ENCODE results near the gene CEP85. TPM values are rescaled to one million over a fixed set of nuclear protein-coding genes. Genes with fewer than 3 reads are reported as not detected.

The CEP85 gene
- polyA plus RNA-seq, 3 donors: 8.2 to 32.5 (median 10.9) TPM

DNA sequence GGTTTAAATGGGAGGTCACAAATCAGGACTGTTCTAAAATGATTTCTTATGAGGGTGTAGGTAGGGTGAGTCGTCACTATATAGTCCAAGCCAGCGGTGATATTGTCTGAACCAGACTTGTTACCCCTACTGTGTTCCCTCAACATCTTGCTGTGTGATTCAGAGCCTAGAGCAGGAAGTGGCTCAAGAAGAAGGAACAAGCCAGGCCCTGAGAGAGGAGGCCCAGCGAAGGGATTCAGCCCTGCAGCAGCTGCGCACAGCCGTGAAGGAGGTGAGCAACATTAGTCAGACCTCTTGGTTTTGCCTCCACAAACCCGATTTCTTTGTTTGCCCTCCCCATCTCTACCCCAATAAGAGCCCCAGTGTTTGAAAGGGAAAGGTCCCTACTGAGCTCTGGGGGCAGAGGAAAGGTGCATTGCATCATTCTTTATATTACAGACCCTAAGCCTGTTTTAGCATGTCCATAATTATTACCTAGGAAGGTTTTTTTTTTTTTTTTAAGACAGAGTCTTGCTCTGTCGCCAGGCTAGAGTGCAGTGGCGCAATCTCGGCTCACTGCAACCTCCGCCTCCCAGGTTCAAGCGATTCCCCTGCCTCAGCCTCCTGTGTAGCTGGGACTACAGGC lies 40.9 kb downstream of the CEP85 start:
- Mint-ChIP-seq H3K9me3 (peaks cover 0 to 2% (median 0%) of the 10 kb centered on the region in 7 donors), H3K27me3 (ENCODE audit: low read depth in 3 of 3) (peaks cover 0 to 2% (median 0%) of the 10 kb centered on the region in 3 donors), H3K4me3 (peak overlapping the region; percentile 53 to 81), H3K27ac (peak overlapping the region; percentile 96 to 100 (median 99)), H3K4me1 (peaks cover 60% of the 10 kb centered on the region), H3K36me3 (peaks cover 45 to 63% of the 10 kb centered on the region in 2 donors)
- intact Hi-C loops (cut with micrococcal nuclease): loop anchor here in 1 of 2 donors (1.0 to 2.0 kb wide), 3 partner anchors 14 to 44 kb away; partner anchors contain the start of gene CEP85
- H3K4me2 ChIP-seq (replicated peaks; ENCODE audit: extremely low read depth, low read length, poor library complexity, severe bottlenecking): peak overlapping the region; percentile 54
- peaks cover 58 to 59% of the 10 kb centered on the region in 2 donors for H3K4me1 ChIP-seq (ENCODE audit: control insufficient read depth in 1 of 2, insufficient read depth in 2 of 2, low read length in 2 of 2)
- 0% methylated on average over 1 of the region's 11 CpGs for WGBS (ENCODE audit: insufficient coverage)
- peak overlapping the region; percentile 67 for H3K9ac ChIP-seq (ENCODE audit: insufficient read depth, low read length, poor library complexity, severe bottlenecking)
- peak; percentile 92 to 95 (median 94) for DNase-seq
- no peaks in the 10 kb centered on the region for H3K27me3 ChIP-seq (ENCODE audit: control insufficient read depth in 2 of 2, insufficient read depth in 2 of 2, low read length in 2 of 2)
- H3K36me3 ChIP-seq (replicated peaks in 1 of 2; ENCODE audit: control insufficient read depth in 1 of 2, insufficient read depth in 2 of 2, low read length in 2 of 2): peaks cover 26 to 46% of the 10 kb centered on the region in 2 donors
- peak overlapping the region in 1 of 3 experiments; percentile 43 for H3K4me3 ChIP-seq (replicated peaks in 1 of 3; ENCODE audit: low read depth in 2 of 3, low read length in 3 of 3)
- TF ChIP-seq, protein P1, sequence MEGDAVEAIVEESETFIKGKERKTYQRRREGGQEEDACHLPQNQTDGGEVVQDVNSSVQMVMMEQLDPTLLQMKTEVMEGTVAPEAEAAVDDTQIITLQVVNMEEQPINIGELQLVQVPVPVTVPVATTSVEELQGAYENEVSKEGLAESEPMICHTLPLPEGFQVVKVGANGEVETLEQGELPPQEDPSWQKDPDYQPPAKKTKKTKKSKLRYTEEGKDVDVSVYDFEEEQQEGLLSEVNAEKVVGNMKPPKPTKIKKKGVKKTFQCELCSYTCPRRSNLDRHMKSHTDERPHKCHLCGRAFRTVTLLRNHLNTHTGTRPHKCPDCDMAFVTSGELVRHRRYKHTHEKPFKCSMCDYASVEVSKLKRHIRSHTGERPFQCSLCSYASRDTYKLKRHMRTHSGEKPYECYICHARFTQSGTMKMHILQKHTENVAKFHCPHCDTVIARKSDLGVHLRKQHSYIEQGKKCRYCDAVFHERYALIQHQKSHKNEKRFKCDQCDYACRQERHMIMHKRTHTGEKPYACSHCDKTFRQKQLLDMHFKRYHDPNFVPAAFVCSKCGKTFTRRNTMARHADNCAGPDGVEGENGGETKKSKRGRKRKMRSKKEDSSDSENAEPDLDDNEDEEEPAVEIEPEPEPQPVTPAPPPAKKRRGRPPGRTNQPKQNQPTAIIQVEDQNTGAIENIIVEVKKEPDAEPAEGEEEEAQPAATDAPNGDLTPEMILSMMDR (IDR thresholded peaks at IDR 0.05): no peak
- peak overlapping the region; percentile 99 to 100 for H3K27ac ChIP-seq (ENCODE audit: low read depth in 1 of 2, low read length in 2 of 2)
- H2AFZ ChIP-seq (ENCODE audit: insufficient read depth, low read depth, low read length, poor library complexity, severe bottlenecking): no peak overlapping the region
- no peaks in the 10 kb centered on the region for H4K20me1 ChIP-seq (ENCODE audit: insufficient read depth, low read length)
- H3K9me3 ChIP-seq (replicated peaks in 1 of 2; ENCODE audit: control insufficient read depth in 1 of 2, insufficient read depth in 1 of 2, low read length in 2 of 2): no peaks in the 10 kb centered on the region
- H3K79me2 ChIP-seq (ENCODE audit: insufficient read depth, low read length): peaks cover 29% of the 10 kb centered on the region

DNA sequence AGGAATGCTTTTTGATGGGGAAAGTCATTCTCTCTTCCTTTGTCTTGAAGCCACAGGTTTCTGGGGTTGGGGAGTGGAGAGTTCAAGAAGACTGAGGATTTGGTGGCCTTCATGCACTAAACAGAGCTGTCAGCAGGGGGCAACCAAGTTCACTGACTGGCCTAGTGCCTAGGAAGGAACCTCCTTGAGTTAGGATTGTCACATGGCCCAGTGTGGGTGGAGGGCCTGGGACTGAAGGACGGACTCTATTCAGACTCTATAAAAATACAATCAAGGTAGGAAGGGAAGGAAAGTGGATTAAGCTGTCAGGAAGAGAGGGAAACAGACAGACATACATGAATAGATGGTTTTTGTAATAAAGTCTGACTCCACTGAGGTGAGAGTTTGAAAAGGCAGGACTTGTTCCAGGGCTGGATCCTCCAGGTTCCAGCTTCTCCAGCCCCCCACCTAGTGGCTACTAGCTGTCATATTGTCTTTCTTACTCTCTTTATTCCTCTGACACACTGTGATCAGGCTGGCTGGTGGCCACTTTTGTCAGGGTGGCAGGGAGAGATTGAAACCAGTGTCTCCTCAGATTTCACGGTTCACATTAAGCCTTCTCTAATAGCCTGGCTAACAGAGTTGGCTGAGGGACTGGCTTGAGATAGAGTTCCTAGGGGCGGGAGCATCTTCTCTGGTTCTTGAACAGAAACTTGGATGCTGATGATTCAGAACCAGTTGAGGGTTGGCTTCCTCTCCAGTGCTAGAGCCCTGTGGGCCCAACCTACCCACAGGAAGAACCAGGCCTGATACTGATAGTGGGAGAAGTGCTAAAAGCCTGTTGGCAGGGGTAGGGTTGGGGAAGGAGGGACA lies 41.8 kb downstream of the CEP85 start:
- H3K4me2 ChIP-seq (replicated peaks; ENCODE audit: extremely low read depth, low read length, poor library complexity, severe bottlenecking): peak overlapping the region; percentile 54
- Mint-ChIP-seq H3K36me3 (peaks cover 43 to 60% of the 10 kb centered on the region in 2 donors), H3K4me1 (peaks cover 63% of the 10 kb centered on the region), H3K4me3 (peak overlapping the region; percentile 53 to 81), H3K27me3 (ENCODE audit: low read depth in 3 of 3) (peaks cover 0 to 2% (median 0%) of the 10 kb centered on the region in 3 donors), H3K9me3 (peaks cover 0 to 2% (median 0%) of the 10 kb centered on the region in 7 donors), H3K27ac (peak overlapping the region; percentile 96 to 100 (median 99))
- WGBS (ENCODE audit: insufficient coverage): no CpG with 5 or more reads among the region's 3 CpGs
- peaks cover 62 to 64% of the 10 kb centered on the region in 2 donors for H3K4me1 ChIP-seq (ENCODE audit: control insufficient read depth in 1 of 2, insufficient read depth in 2 of 2, low read length in 2 of 2)
- peaks cover 19 to 38% of the 10 kb centered on the region in 2 donors for H3K36me3 ChIP-seq (replicated peaks in 1 of 2; ENCODE audit: control insufficient read depth in 1 of 2, insufficient read depth in 2 of 2, low read length in 2 of 2)
- H3K79me2 ChIP-seq (ENCODE audit: insufficient read depth, low read length): peaks cover 38% of the 10 kb centered on the region
- no peak overlapping the region for H2AFZ ChIP-seq (ENCODE audit: insufficient read depth, low read depth, low read length, poor library complexity, severe bottlenecking)
- intact Hi-C loops (cut with micrococcal nuclease): loop anchor here in 1 of 2 donors (1.0 to 2.0 kb wide), 4 partner anchors 8 to 43 kb away; partner anchors contain the start of gene CEP85
- no peaks in the 10 kb centered on the region for H3K9me3 ChIP-seq (replicated peaks in 1 of 2; ENCODE audit: control insufficient read depth in 1 of 2, insufficient read depth in 1 of 2, low read length in 2 of 2)
- H3K9ac ChIP-seq (ENCODE audit: insufficient read depth, low read length, poor library complexity, severe bottlenecking): peak overlapping the region; percentile 67
- TF ChIP-seq, protein P1 (IDR thresholded peaks at IDR 0.05): peak; percentile 93
- DNase-seq: peak; percentile 96 to 98 (median 98)
- peaks cover 8% of the 10 kb centered on the region for H4K20me1 ChIP-seq (ENCODE audit: insufficient read depth, low read length)
- H3K27ac ChIP-seq (ENCODE audit: low read depth in 1 of 2, low read length in 2 of 2): peak overlapping the region; percentile 99 to 100
- no peaks in the 10 kb centered on the region for H3K27me3 ChIP-seq (ENCODE audit: control insufficient read depth in 2 of 2, insufficient read depth in 2 of 2, low read length in 2 of 2)
- H3K4me3 ChIP-seq (replicated peaks in 1 of 3; ENCODE audit: low read depth in 2 of 3, low read length in 3 of 3): peak overlapping the region in 2 of 3 experiments; percentile 5 to 43

All from CD14-positive monocyte (primary cell).